ENCODE data around the gene SETD3.

SETD3 gene

GRCh38 chr14:99516156-99516870, 35.7 kb upstream of the SETD3 start:
- no peak for DNase-seq

GRCh38 chr14:99515301-99516155, 34.9 kb upstream of the SETD3 start:
- DNase-seq = no peak

- DNase-seq = no peak
These were observed 34.1 kb upstream of the SETD3 start for GRCh38 chr14:99514552-99515300.

- DNase-seq = no peak
These were observed 33.4 kb upstream of the SETD3 start for GRCh38 chr14:99513946-99514551.

GRCh38 chr14:99513183-99513694, 32.6 kb upstream of the SETD3 start:
- DNase-seq = no peak

DNA sequence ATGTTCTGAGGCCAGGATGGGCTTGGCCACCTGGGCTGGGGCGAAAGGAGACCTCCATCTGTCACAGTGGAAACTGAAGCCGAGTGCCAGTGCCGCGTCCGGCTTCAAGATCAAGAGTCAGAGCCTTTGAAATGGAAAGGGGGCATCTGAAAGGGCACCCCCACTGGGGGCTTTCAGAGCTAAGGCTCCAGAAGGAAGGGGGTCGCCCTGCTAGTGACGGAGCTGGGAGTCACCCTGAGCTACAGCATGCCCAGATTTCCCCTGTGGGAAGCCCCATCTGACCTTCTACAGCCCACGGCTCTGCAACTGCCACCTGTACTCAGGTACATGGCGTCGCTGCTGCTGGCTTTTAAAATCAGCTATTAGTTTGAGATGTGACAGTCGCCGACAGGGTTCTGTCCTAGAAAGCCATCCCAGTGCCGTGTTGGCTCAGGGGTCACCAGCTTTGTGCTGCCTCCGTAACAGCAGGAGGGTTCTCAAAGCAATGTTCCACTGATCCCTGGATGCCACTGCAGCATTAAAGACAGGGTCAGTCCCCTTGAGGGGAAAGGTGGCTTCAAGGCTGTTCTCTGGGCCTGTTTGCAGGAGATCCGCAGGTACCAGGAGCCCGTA, 32.0 kb upstream of the SETD3 start:
- no peak for DNase-seq

GRCh38 chr14:99512110-99512449, 31.4 kb upstream of the SETD3 start:
- no peak for DNase-seq

- peak; percentile 26 for DNase-seq
These were observed 30.9 kb upstream of the SETD3 start for GRCh38 chr14:99511421-99512109.

- DNase-seq = no peak
These were observed 30.0 kb upstream of the SETD3 start for GRCh38 chr14:99510556-99511139.

DNA sequence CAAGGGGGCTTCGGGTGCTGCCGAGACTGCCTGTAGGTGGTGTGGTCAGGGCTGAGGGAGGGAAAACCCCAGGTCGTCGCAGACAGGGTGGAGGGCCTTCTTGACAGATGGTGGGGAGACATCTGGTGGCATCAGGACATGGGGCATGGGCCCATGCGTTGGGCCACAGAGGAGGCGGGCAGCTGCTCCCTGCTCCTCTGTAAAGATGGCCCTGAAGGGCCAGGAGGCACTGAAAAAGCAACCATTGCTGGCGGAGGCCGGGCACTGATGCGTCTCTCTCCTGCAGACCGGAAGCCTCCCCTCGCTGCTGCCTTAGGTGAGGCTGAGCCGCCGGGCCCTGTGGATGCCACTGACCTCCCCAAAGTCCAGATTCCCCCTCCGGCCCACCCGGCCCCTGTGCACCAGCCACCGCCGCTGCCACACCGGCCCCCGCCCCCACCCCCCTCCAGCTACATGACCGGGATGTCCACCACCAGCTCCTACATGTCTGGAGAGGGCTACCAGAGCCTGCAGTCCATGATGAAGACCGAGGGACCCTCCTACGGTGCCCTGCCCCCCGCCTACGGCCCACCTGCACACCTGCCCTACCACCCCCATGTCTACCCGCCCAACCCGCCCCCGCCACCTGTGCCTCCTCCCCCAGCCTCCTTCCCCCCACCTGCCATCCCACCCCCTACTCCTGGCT, 29.4 kb upstream of the SETD3 start:
- no peak for DNase-seq

GRCh38 chr14:99508896-99509629, 28.4 kb upstream of the SETD3 start:
- DNase-seq = no peak

- DNase-seq = no peak
These were observed 27.4 kb upstream of the SETD3 start for GRCh38 chr14:99507860-99508640.

GRCh38 chr14:99506276-99506675, 25.6 kb upstream of the SETD3 start:
- DNase-seq = no peak

DNA sequence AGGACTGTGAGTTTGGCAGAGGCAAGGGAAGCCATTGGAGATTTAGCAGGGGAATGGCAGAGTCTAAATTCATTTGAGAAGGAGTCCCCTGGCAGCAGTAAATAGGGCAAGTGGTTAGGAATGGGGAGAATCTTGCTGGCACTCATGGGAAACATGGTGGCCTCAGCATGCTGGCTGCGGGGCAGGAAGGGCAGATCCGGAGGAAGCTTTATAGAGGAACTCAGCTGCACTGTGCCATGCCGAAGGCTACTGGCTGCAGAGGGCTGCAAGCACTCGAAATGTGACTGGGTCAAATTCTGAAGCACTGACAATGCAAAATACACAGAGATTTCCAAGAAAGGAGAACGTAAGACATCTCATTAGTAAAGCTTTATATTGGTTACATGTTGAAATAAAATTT, 24.4 kb upstream of the SETD3 start:
- no peak for DNase-seq

- no peak for DNase-seq
These were observed 23.3 kb upstream of the SETD3 start for GRCh38 chr14:99503848-99504453.

- no peak for DNase-seq
These were observed 22.3 kb upstream of the SETD3 start for GRCh38 chr14:99502989-99503421.

DNA sequence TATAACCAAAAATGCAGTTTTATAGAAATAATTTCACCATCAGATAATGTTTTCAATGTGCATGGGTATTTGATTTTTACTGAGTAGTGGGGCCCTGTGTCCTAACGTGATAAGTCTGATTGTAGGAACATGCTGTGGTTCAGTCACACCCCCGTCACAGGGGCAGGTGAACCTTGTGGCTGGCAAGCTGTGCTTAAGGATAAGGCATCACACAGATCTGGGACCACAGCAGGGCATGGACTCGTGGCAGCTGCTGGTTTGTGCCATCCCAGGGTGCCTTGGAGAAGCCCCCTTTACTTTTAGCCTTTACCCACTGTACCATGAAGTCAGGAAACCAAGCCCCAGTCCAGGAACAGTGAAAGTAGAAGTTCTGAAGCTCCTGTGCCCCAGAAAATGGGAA, 17.2 kb upstream of the SETD3 start:
- DNase-seq = no peak

GRCh38 chr14:99497341-99497740, 16.7 kb upstream of the SETD3 start:
- no peak for DNase-seq

DNA sequence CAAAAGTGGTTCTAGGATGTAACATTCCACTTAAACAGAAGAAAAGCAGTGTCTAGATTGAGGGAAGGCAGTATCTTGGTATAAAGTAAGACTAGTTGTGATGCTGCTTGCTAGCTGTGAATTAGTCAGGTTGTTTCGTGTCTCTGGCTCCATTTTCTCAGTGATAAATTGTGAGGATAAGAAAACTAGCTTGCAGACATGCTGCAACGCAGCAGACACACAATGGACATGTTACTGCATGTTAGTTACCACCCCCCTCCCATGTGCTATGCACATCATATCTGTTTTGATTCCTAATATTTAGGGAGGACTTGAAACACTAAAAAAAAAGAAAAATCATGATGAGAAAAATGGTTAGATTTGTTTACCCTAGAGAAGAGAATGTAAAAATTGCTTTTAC, 3.4 kb upstream of the SETD3 start:
- no peak for DNase-seq

Data from EL (cell line).